ENCODE results near the gene FXYD5. TPM values are rescaled to one million over a fixed set of nuclear protein-coding genes. Genes with fewer than 3 reads are reported as not detected.

Gene FXYD5
- total RNA-seq, 1 experiment from 2014 or later: 100 TPM

DNA sequence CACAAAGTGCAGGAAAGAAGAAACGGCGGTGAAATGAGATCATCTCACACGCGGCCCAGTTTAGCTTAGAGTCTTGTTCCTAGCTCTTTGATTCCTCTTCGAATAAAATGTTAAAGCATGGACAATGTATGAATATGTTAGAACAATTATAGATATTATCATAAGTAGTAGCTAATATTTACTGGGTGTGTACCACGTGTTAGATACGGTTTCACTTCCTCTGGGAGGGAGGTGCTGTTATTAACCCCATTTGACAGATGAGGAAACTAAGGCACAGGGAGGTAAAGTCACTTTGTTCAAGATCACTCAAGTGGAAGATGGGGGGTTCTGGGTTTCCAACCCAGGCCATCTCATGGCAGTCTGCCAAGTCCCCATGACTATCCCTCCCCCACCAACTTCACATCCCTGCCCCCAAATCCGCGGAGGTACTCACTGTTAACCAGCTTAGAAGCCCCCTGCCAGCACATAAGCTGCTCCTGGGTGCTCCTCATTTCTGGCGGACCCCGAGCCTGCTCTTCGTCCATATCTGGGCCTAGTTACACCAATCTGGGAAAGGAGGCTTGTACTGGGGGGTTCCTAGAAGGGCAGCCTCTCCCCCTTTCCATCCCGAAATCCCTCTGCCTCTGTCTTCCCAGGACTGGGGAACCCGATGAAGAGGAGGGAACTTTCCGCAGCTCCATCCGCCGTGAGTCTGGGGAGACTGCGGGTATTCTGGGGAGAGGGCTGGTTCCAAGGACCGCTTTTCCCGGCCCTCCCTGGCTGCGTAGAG, 12.5 kb upstream of the FXYD5 start:
- TF ChIP-seq, protein P1, sequence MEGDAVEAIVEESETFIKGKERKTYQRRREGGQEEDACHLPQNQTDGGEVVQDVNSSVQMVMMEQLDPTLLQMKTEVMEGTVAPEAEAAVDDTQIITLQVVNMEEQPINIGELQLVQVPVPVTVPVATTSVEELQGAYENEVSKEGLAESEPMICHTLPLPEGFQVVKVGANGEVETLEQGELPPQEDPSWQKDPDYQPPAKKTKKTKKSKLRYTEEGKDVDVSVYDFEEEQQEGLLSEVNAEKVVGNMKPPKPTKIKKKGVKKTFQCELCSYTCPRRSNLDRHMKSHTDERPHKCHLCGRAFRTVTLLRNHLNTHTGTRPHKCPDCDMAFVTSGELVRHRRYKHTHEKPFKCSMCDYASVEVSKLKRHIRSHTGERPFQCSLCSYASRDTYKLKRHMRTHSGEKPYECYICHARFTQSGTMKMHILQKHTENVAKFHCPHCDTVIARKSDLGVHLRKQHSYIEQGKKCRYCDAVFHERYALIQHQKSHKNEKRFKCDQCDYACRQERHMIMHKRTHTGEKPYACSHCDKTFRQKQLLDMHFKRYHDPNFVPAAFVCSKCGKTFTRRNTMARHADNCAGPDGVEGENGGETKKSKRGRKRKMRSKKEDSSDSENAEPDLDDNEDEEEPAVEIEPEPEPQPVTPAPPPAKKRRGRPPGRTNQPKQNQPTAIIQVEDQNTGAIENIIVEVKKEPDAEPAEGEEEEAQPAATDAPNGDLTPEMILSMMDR (conservative IDR thresholded peaks at IDR 0.05): no peak
- Histone ChIP-seq H3K4me2 (ENCODE audit: insufficient read depth, insufficient read length, low read length) (peak overlapping the region; percentile 82), H3K18ac (ENCODE audit: insufficient read length, low read depth, low read length) (no peak overlapping the region), H4K8ac (replicated peaks; ENCODE audit: insufficient read length, low read depth, low read length) (no peak overlapping the region), H3K23me2 (ENCODE audit: insufficient read length, low read depth, low read length, poor library complexity, severe bottlenecking) (peaks cover 24% of the 10 kb centered on the region), H3K4me1 (ENCODE audit: insufficient read depth, low read length) (peaks cover 2% of the 10 kb centered on the region; the same call in 1 of the 2 replicates), H2BK15ac (ENCODE audit: low read depth, low read length) (no peak overlapping the region), H2AFZ (ENCODE audit: low read length) (no peak overlapping the region), H2BK12ac (ENCODE audit: insufficient read length, low read depth, low read length) (no peak overlapping the region), H4K5ac (ENCODE audit: insufficient read length, low read depth, low read length) (no peak overlapping the region), H2AK5ac (ENCODE audit: insufficient read length, low read length) (no peak overlapping the region), H3T11ph (ENCODE audit: low read length) (no peak overlapping the region), H3K79me2 (ENCODE audit: insufficient read depth, low read length) (no peaks in the 10 kb centered on the region), H3K27ac (ENCODE audit: insufficient read length, low read depth, low read length) (no peak overlapping the region), H3K56ac (ENCODE audit: insufficient read length, low read depth, low read length) (no peak overlapping the region), H3K9me3 (ENCODE audit: control insufficient read depth, low read depth, low read length) (no peaks in the 10 kb centered on the region), H3K23ac (ENCODE audit: insufficient read length, low read depth, low read length) (no peak overlapping the region), H3K27me3 (ENCODE audit: insufficient read depth, low read length) (no peaks in the 10 kb centered on the region; the same call in 1 of the 2 replicates), H3K14ac (ENCODE audit: insufficient read depth, low read length) (0 out of 2 replicates have a peak overlapping the region, but pooled peaks have one; percentile 1), H3K9ac (ENCODE audit: extremely low read depth, insufficient read length, low read length) (no peak overlapping the region), H3K4ac (ENCODE audit: low read depth, low read length) (no peak overlapping the region), H4K20me1 (ENCODE audit: control insufficient read depth, insufficient read depth, insufficient read length) (no peaks in the 10 kb centered on the region), H3K79me1 (ENCODE audit: insufficient read depth, low read depth, low read length, poor library complexity, severe bottlenecking) (no peaks in the 10 kb centered on the region), H2BK20ac (ENCODE audit: low read depth, low read length, poor library complexity, severe bottlenecking) (no peak overlapping the region), H2BK5ac (ENCODE audit: insufficient read length, low read length) (no peak overlapping the region), H4K91ac (ENCODE audit: insufficient read length, low read depth, low read length) (no peak overlapping the region), H2BK120ac (ENCODE audit: low read depth, low read length, poor library complexity, severe bottlenecking) (no peak overlapping the region)
- peaks cover 3 to 6% (median 6%) of the 10 kb centered on the region in 3 experiments; a peak in 3 of 7 replicates for H3K36me3 Mint-ChIP-seq (ENCODE audit: insufficient read depth in 1 of 3, low read depth in 3 of 3)
- peak overlapping the region; percentile 66 to 87 for H3K4me3 Mint-ChIP-seq
- WGBS (ENCODE audit: extremely low coverage, insufficient read length, low lambda C conversion rate): no CpG with 5 or more reads among the region's 21 CpGs
- H3K9me3 Mint-ChIP-seq: no peaks in the 10 kb centered on the region
- no peak for DNase-seq
- peaks cover 52% of the 10 kb centered on the region for H3K27me3 Mint-ChIP-seq (ENCODE audit: low read depth)
- peaks cover 39 to 56% of the 10 kb centered on the region in 2 experiments for H3K4me1 Mint-ChIP-seq
- peak overlapping the region in 2 of 3 experiments; percentile 24 to 73; a peak in 3 of 7 replicates for H3K27ac Mint-ChIP-seq
